ENCODE results near the gene CCDC74A. TPM values are rescaled to one million over a fixed set of nuclear protein-coding genes. Genes with fewer than 3 reads are reported as not detected.
"Not testable (repeated sequence)": the region's sequence is repeated elsewhere in the genome, so short reads cannot be mapped to it uniquely, and the experiment has no call there.

The CCDC74A gene
- polyA plus RNA-seq, 4 donors: 10.5 to 21.6 (median 14.4) TPM

GRCh38 chr2:131525256-131525655 is 2.4 kb upstream of the CCDC74A start:
- DNase-seq (ENCODE audit: low read depth in 4 of 4, low spot score in 3 of 4): not testable (repeated sequence)

GRCh38 chr2:131528981-131529863 is 1.5 kb downstream of the CCDC74A start:
- DNase-seq (ENCODE audit: low read depth in 4 of 4, low spot score in 3 of 4): not testable (repeated sequence)

GRCh38 chr2:131529864-131530445 is 2.3 kb downstream of the CCDC74A start:
- DNase-seq (ENCODE audit: low read depth in 4 of 4, low spot score in 3 of 4): not testable (repeated sequence)

GRCh38 chr2:131530626-131531344 is 3.1 kb downstream of the CCDC74A start:
- not testable (repeated sequence) for DNase-seq (ENCODE audit: low read depth in 4 of 4, low spot score in 3 of 4)

- DNase-seq (ENCODE audit: low read depth in 4 of 4, low spot score in 3 of 4): not testable (repeated sequence)
Measured at GRCh38 chr2:131531547-131532185, 4.0 kb downstream of the CCDC74A start.

- DNase-seq (ENCODE audit: low read depth in 4 of 4, low spot score in 3 of 4): not testable (repeated sequence)
Measured at GRCh38 chr2:131532723-131533608, 5.3 kb downstream of the CCDC74A start.

- DNase-seq (ENCODE audit: low read depth in 4 of 4, low spot score in 3 of 4): not testable (repeated sequence)
Measured at GRCh38 chr2:131533609-131534316, 6.1 kb downstream of the CCDC74A start.

GRCh38 chr2:131534317-131534672 is 6.6 kb downstream of the CCDC74A start:
- not testable (repeated sequence) for DNase-seq (ENCODE audit: low read depth in 4 of 4, low spot score in 3 of 4)

GRCh38 chr2:131534965-131535364 is 7.3 kb downstream of the CCDC74A start:
- DNase-seq (ENCODE audit: low read depth in 4 of 4, low spot score in 3 of 4): not testable (repeated sequence)

- DNase-seq (ENCODE audit: low read depth in 4 of 4, low spot score in 3 of 4): no peak
Measured at GRCh38 chr2:131535526-131535925, 7.8 kb downstream of the CCDC74A start.

- DNase-seq (ENCODE audit: low read depth in 4 of 4, low spot score in 3 of 4): not testable (repeated sequence)
Measured at GRCh38 chr2:131535951-131536826, 8.5 kb downstream of the CCDC74A start.

- DNase-seq (ENCODE audit: low read depth in 4 of 4, low spot score in 3 of 4): not testable (repeated sequence)
Measured at GRCh38 chr2:131536841-131537240, 9.2 kb downstream of the CCDC74A start.

GRCh38 chr2:131538856-131539255 is 11.2 kb downstream of the CCDC74A start:
- DNase-seq (ENCODE audit: low read depth in 4 of 4, low spot score in 3 of 4): not testable (repeated sequence)

- no peak for DNase-seq (ENCODE audit: low read depth in 4 of 4, low spot score in 3 of 4)
Measured at GRCh38 chr2:131542438-131543384, 15.0 kb downstream of the CCDC74A start.

GRCh38 chr2:131543385-131543891 is 15.8 kb downstream of the CCDC74A start:
- no peak for DNase-seq (ENCODE audit: low read depth in 4 of 4, low spot score in 3 of 4)

GRCh38 chr2:131544006-131544812 is 16.5 kb downstream of the CCDC74A start:
- DNase-seq (ENCODE audit: low read depth in 4 of 4, low spot score in 3 of 4): not testable (repeated sequence)

All from left renal pelvis (tissue), 4 donors.